ENCODE results near the gene GLI1. TPM values are rescaled to one million over a fixed set of nuclear protein-coding genes. Genes with fewer than 3 reads are reported as not detected.

The GLI1 gene
- total and polyA plus RNA-seq, 2 experiments from 2014 or later: 0.79 to 7.3 TPM

DNA sequence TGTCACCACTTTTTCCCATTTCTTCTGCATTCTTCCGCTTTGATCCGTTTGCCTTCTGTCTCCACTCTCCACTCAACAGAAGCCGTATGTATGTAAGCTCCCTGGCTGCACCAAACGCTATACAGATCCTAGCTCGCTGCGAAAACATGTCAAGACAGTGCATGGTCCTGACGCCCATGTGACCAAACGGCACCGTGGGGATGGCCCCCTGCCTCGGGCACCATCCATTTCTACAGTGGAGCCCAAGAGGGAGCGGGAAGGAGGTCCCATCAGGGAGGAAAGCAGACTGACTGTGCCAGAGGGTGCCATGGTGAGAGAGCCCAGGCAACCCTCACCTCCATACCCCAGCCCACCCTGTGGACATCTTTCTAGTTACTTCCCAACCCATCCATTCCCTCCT lies 8.3 kb downstream of the GLI1 start:
- no peak overlapping the region for H3K4me3 ChIP-seq
- H3K9me3 ChIP-seq (ENCODE audit: low read depth): no peaks in the 10 kb centered on the region
- H3K4me1 ChIP-seq (ENCODE audit: low read depth): no peaks in the 10 kb centered on the region
- no peaks in the 10 kb centered on the region for H3K36me3 ChIP-seq
- no peak for DNase-seq (ENCODE audit: low read depth in 1 of 2, low spot score in 1 of 2)
- H3K27me3 ChIP-seq: peaks cover 13% of the 10 kb centered on the region
- H3K27ac ChIP-seq: no peak overlapping the region
- no peak for TF ChIP-seq CTCF (IDR thresholded peaks at IDR 0.05; ENCODE audit: low read depth, low read length)

DNA sequence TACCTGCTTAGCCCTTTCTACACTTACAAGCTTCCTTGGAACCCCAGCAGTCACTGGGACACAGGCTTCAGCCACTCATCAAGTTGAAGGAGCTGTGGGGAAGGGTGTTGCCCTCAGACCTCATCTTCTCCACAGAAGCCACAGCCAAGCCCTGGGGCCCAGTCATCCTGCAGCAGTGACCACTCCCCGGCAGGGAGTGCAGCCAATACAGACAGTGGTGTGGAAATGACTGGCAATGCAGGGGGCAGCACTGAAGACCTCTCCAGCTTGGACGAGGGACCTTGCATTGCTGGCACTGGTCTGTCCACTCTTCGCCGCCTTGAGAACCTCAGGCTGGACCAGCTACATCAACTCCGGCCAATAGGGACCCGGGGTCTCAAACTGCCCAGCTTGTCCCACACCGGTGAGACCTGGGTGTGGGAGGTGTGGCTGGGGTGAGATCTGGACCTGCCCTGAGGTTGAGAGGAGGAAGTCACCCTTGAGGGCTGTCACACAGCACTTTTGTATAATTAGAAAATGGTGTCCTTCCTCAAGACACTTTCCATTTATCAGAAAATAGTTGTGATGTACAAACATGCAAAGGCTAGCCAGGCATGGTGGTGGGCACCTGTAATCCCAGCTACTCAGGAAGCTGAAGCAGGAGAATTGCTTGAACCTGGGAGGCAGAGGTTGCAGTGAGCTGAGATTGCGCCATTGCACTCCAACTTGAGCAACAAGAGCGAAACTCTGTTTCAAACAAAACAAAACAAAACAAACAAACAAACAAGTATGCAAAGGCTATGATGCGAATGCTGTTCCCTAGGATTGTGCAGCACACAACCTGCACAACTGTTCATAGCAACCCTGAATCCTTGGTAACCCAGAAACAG lies 9.9 kb downstream of the GLI1 start:
- H3K36me3 ChIP-seq: no peaks in the 10 kb centered on the region
- H3K4me3 ChIP-seq: no peak overlapping the region
- TF ChIP-seq CTCF (IDR thresholded peaks at IDR 0.05; ENCODE audit: low read depth, low read length): no peak
- DNase-seq (ENCODE audit: low read depth in 1 of 2, low spot score in 1 of 2): no peak
- H3K9me3 ChIP-seq (ENCODE audit: low read depth): no peaks in the 10 kb centered on the region
- no peak overlapping the region for H3K27ac ChIP-seq
- peaks cover 29% of the 10 kb centered on the region for H3K27me3 ChIP-seq
- H3K4me1 ChIP-seq (ENCODE audit: low read depth): no peaks in the 10 kb centered on the region

- Histone ChIP-seq H3K36me3 (no peaks in the 10 kb centered on the region), H3K4me1 (ENCODE audit: low read depth) (no peaks in the 10 kb centered on the region), H3K27me3 (peaks cover 38% of the 10 kb centered on the region), H3K9me3 (ENCODE audit: low read depth) (no peaks in the 10 kb centered on the region), H3K4me3 (no peak overlapping the region), H3K27ac (no peak overlapping the region)
- DNase-seq (ENCODE audit: low read depth in 1 of 2, low spot score in 1 of 2): no peak
- no peak for TF ChIP-seq CTCF (IDR thresholded peaks at IDR 0.05; ENCODE audit: low read depth, low read length)
Observed at GRCh38 chr12:57470286-57470969, 10.8 kb downstream of the GLI1 start.

DNA sequence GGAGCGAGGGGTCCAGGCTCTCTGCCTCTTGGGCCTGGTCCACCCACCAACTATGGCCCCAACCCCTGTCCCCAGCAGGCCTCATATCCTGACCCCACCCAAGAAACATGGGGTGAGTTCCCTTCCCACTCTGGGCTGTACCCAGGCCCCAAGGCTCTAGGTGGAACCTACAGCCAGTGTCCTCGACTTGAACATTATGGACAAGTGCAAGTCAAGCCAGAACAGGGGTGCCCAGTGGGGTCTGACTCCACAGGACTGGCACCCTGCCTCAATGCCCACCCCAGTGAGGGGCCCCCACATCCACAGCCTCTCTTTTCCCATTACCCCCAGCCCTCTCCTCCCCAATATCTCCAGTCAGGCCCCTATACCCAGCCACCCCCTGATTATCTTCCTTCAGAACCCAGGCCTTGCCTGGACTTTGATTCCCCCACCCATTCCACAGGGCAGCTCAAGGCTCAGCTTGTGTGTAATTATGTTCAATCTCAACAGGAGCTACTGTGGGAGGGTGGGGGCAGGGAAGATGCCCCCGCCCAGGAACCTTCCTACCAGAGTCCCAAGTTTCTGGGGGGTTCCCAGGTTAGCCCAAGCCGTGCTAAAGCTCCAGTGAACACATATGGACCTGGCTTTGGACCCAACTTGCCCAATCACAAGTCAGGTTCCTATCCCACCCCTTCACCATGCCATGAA lies 11.5 kb downstream of the GLI1 start:
- Histone ChIP-seq H3K4me1 (ENCODE audit: low read depth) (no peaks in the 10 kb centered on the region), H3K4me3 (no peak overlapping the region), H3K27ac (no peak overlapping the region), H3K36me3 (no peaks in the 10 kb centered on the region), H3K9me3 (ENCODE audit: low read depth) (no peaks in the 10 kb centered on the region), H3K27me3 (peaks cover 45% of the 10 kb centered on the region)
- TF ChIP-seq CTCF (IDR thresholded peaks at IDR 0.05; ENCODE audit: low read depth, low read length): no peak
- DNase-seq (ENCODE audit: low read depth in 1 of 2, low spot score in 1 of 2): no peak

- no peak for DNase-seq (ENCODE audit: low read depth in 1 of 2, low spot score in 1 of 2)
- no peak for TF ChIP-seq CTCF (IDR thresholded peaks at IDR 0.05; ENCODE audit: low read depth, low read length)
- Histone ChIP-seq H3K4me3 (no peak overlapping the region), H3K4me1 (ENCODE audit: low read depth) (no peaks in the 10 kb centered on the region), H3K27me3 (peaks cover 50% of the 10 kb centered on the region), H3K36me3 (no peaks in the 10 kb centered on the region), H3K27ac (no peak overlapping the region), H3K9me3 (ENCODE audit: low read depth) (no peaks in the 10 kb centered on the region)
Observed at GRCh38 chr12:57471661-57472060, 12.1 kb downstream of the GLI1 start.

Measured in cardiac muscle cell (in vitro differentiated cells and primary cell).